Measurements from ENCODE around the gene ST6GAL1. TPM values are rescaled to one million over a fixed set of nuclear protein-coding genes. Genes with fewer than 3 reads are reported as not detected.

ST6GAL1 gene
- total and polyA plus RNA-seq, 2 of the 8 experiments (the other 6 are each of a cell fraction or from before 2014, with no cell fraction given), result 62.8 to 80.9 TPM

- Histone ChIP-seq H3K4me2 (ENCODE audit: insufficient read depth in 1 of 2, low read depth in 2 of 2, low read length in 2 of 2) (no peak overlapping the region), H2BK15ac (ENCODE audit: low read length) (no peak overlapping the region)
- no peak for DNase-seq (ENCODE audit: low read depth in 1 of 2, low spot score in 2 of 2)
- TF ChIP-seq KDM1A (IDR thresholded peaks at IDR 0.05; ENCODE audit: borderline replicate concordance, low read length), result no peak
- TF ChIP-seq MAX (IDR thresholded peaks at IDR 0.05), result no peak
- no peak for TF ChIP-seq KDM5A (IDR thresholded peaks at IDR 0.05; ENCODE audit: low read length)
- TF ChIP-seq RBBP5 (IDR thresholded peaks at IDR 0.05; ENCODE audit: borderline replicate concordance, low read depth, low read length), result no peak
- TF ChIP-seq BRCA1 (IDR thresholded peaks at IDR 0.05; ENCODE audit: low read depth, low read length), result no peak
- TF ChIP-seq JUND (IDR thresholded peaks at IDR 0.05; ENCODE audit: low read length), result no peak
- TF ChIP-seq KDM4A (IDR thresholded peaks at IDR 0.05; ENCODE audit: low read depth, low read length, severe bottlenecking), result no peak
- TF ChIP-seq, protein P1, sequence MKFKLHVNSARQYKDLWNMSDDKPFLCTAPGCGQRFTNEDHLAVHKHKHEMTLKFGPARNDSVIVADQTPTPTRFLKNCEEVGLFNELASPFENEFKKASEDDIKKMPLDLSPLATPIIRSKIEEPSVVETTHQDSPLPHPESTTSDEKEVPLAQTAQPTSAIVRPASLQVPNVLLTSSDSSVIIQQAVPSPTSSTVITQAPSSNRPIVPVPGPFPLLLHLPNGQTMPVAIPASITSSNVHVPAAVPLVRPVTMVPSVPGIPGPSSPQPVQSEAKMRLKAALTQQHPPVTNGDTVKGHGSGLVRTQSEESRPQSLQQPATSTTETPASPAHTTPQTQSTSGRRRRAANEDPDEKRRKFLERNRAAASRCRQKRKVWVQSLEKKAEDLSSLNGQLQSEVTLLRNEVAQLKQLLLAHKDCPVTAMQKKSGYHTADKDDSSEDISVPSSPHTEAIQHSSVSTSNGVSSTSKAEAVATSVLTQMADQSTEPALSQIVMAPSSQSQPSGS (IDR thresholded peaks at IDR 0.05; ENCODE audit: low read length), result no peak
- no peak for TF ChIP-seq YY1 (IDR thresholded peaks at IDR 0.05; ENCODE audit: low read depth, low read length)
- TF ChIP-seq SP4 (IDR thresholded peaks at IDR 0.05; ENCODE audit: low read length), result no peak
- TF ChIP-seq RFX5 (IDR thresholded peaks at IDR 0.05; ENCODE audit: borderline replicate concordance, low read depth, low read length), result no peak
- no peak for TF ChIP-seq SIX5 (IDR thresholded peaks at IDR 0.05; ENCODE audit: low read depth, low read length)
These were observed 171.8 kb downstream of the ST6GAL1 start for GRCh38 chr3:187102073-187102634.

More at GRCh38 chr3:187102073-187102634, 171.8 kb downstream of the ST6GAL1 start:
- no peak overlapping the region for H2AK5ac ChIP-seq (ENCODE audit: low read depth, low read length)
- no peaks in the 10 kb centered on the region; a peak in 1 of 4 replicates for H3K79me2 ChIP-seq (ENCODE audit: control insufficient read depth in 1 of 2, insufficient read depth in 2 of 2, low read length in 2 of 2)
- no peaks in the 10 kb centered on the region for H3K79me1 ChIP-seq (ENCODE audit: low read depth, low read length)
- no peak overlapping the region for H3K23ac ChIP-seq (ENCODE audit: insufficient read length)
- 70% methylated on average over 1 of the region's 1 CpG; no CpG with 5 or more reads in 1 of the 2 experiments for WGBS, 2 experiments (ENCODE audit: extremely low coverage in 1 of 2, insufficient coverage in 1 of 2, insufficient read length in 1 of 2, insufficient replicate concordance in 2 of 2, low coverage in 1 of 2, low lambda C conversion rate in 2 of 2, missing lambda C conversion rate in 1 of 2)
- H3K9me3 ChIP-seq (ENCODE audit: insufficient read depth in 2 of 2, low read depth in 1 of 2, low read length in 1 of 2), result no peaks in the 10 kb centered on the region
- H4K91ac ChIP-seq (replicated peaks; ENCODE audit: insufficient read length, low read length), result no peak overlapping the region
- H3K18ac ChIP-seq (ENCODE audit: extremely low read depth, low read length), result no peak overlapping the region
- no peak overlapping the region for H2AFZ ChIP-seq (ENCODE audit: low read length)
- H2BK5ac ChIP-seq (ENCODE audit: low read depth, low read length), result no peak overlapping the region
- no peak for FAIRE-seq
- peaks cover 0 to 7% (median 1%) of the 10 kb centered on the region in 4 experiments; a peak in 3 of 7 replicates for H3K4me1 ChIP-seq (replicated peaks in 1 of 4; ENCODE audit: control insufficient read depth in 3 of 4, insufficient read depth in 4 of 4, low read length in 3 of 4)
- H3K14ac ChIP-seq (ENCODE audit: insufficient read length), result no peak overlapping the region
- H3K9ac ChIP-seq (replicated peaks in 1 of 4; ENCODE audit: extremely low read depth in 1 of 4, low read depth in 3 of 4, low read length in 3 of 4), result no peak overlapping the region
- H3K56ac ChIP-seq (replicated peaks; ENCODE audit: insufficient read length, low read depth, low read length), result no peak overlapping the region
- H4K8ac ChIP-seq (ENCODE audit: extremely low read depth, insufficient read depth, low read length), result no peak overlapping the region
- H4K5ac ChIP-seq (ENCODE audit: insufficient read length, low read depth, low read length), result no peak overlapping the region
- H3K27ac ChIP-seq (ENCODE audit: low read depth, low read length), result no peak overlapping the region
- no peaks in the 10 kb centered on the region for H3K27me3 ChIP-seq (replicated peaks in 1 of 4; ENCODE audit: control insufficient read depth in 3 of 4, extremely low read depth in 1 of 4, insufficient read depth in 3 of 4, low read length in 3 of 4)
- no peaks in the 10 kb centered on the region for H4K20me1 ChIP-seq (replicated peaks in 1 of 2; ENCODE audit: control insufficient read depth in 1 of 2, insufficient read depth in 2 of 2, low read length in 2 of 2)
- H3K4me3 ChIP-seq (ENCODE audit: extremely low read depth in 1 of 4, insufficient read depth in 2 of 4, low read depth in 3 of 4, low read length in 4 of 4), result no peak overlapping the region
- no peak overlapping the region for H2BK12ac ChIP-seq (ENCODE audit: low read depth, low read length)
- no peak overlapping the region for H3K4ac ChIP-seq (replicated peaks; ENCODE audit: insufficient read length, low read depth, low read length)
- no peaks in the 10 kb centered on the region for H3K36me3 ChIP-seq (ENCODE audit: control insufficient read depth in 2 of 4, insufficient read depth in 4 of 4, low read length in 3 of 4)
- no peaks in the 10 kb centered on the region; the same call in 1 of the 2 replicates for H3K23me2 ChIP-seq (ENCODE audit: low read depth, low read length)
- H2BK20ac ChIP-seq (ENCODE audit: low read length), result no peak overlapping the region
- ChIA-PET POLR2A (ENCODE audit: partially characterized antibody) (no interaction called here), CTCF (ENCODE audit: partially characterized antibody) (interaction anchor here (0.8 to 3.8 kb wide), 9 partner anchors 7 to 281 kb away, joined by 3 to 35 read pairs (median 4); partner anchors contain the start of gene RPL39L)
- no peak overlapping the region for H2BK120ac ChIP-seq (replicated peaks; ENCODE audit: low read depth, low read length)

Measured in H1 (cell line).